IPS-18c (cell line): ENCODE results near the gene AGAP2.

Experiments used
- H3K4me3 ChIP-seq: 2 replicates; pipeline ENCODE4 v1.7.0; 2013; ENCODE audit warnings: low read depth, mild to moderate bottlenecking, low read length, moderate library complexity; ENCODE audit not compliant: insufficient read depth
- H3K9me3 ChIP-seq: one replicate; pipeline ENCODE4 v1.6.1; 2013; ENCODE audit warnings: mild to moderate bottlenecking, low read length, moderate library complexity; ENCODE audit not compliant: control insufficient read depth, insufficient read depth

Gene AGAP2

GRCh38 chr12:57758552-57759359, 20.2 kb upstream of the AGAP2 start:
- no peak overlapping the region for H3K4me3 ChIP-seq
- H3K9me3 ChIP-seq = no peaks in the 10 kb centered on the region

- Histone ChIP-seq H3K4me3 (no peak overlapping the region), H3K9me3 (no peaks in the 10 kb centered on the region)
Measured at GRCh38 chr12:57757771-57758170, 19.2 kb upstream of the AGAP2 start.

- H3K4me3 ChIP-seq = peak overlapping the region; percentile 52; the same call in 1 of the 2 replicates
- no peaks in the 10 kb centered on the region for H3K9me3 ChIP-seq
Measured at GRCh38 chr12:57756406-57757341, 18.1 kb upstream of the AGAP2 start.

- Histone ChIP-seq H3K4me3 (peak overlapping the region; percentile 52), H3K9me3 (no peaks in the 10 kb centered on the region)
Measured at GRCh38 chr12:57755454-57756372, 17.2 kb upstream of the AGAP2 start.

- Histone ChIP-seq H3K4me3 (peak overlapping the region; percentile 52), H3K9me3 (no peaks in the 10 kb centered on the region)
Measured at GRCh38 chr12:57755194-57755453, 16.6 kb upstream of the AGAP2 start.

GRCh38 chr12:57754411-57755193, 16.1 kb upstream of the AGAP2 start, which contains the start of gene MARCHF9:
TSS of gene MARCHF9 (plus strand) at chr12:57755103. CDS start at chr12:57755529, 426 bp downstream.
- Histone ChIP-seq H3K9me3 (no peaks in the 10 kb centered on the region), H3K4me3 (peak within 1 kb of the TSS; percentile 57)

- H3K9me3 ChIP-seq = no peaks in the 10 kb centered on the region
- H3K4me3 ChIP-seq = peak overlapping the region; percentile 57; the same call in 1 of the 2 replicates
Measured at GRCh38 chr12:57753756-57754337, 15.3 kb upstream of the AGAP2 start.

GRCh38 chr12:57752668-57753000, 14.1 kb upstream of the AGAP2 start:
- H3K9me3 ChIP-seq = no peaks in the 10 kb centered on the region
- H3K4me3 ChIP-seq = no peak overlapping the region; the same call in 1 of the 2 replicates

- no peaks in the 10 kb centered on the region for H3K9me3 ChIP-seq
- peak within 1 kb of the TSS; percentile 98 for H3K4me3 ChIP-seq
Measured at GRCh38 chr12:57751788-57752667, 13.5 kb upstream of the AGAP2 start, which contains the start of gene CDK4. TSS of gene CDK4 (minus strand) at chr12:57752310. CDS start at chr12:57751717, 593 bp downstream.

GRCh38 chr12:57751432-57751787, 12.9 kb upstream of the AGAP2 start:
- H3K4me3 ChIP-seq = peak overlapping the region; percentile 98
- H3K9me3 ChIP-seq = no peaks in the 10 kb centered on the region

- Histone ChIP-seq H3K4me3 (peak overlapping the region; percentile 98), H3K9me3 (no peaks in the 10 kb centered on the region)
Measured at GRCh38 chr12:57750561-57751431, 12.3 kb upstream of the AGAP2 start.

GRCh38 chr12:57749061-57749460, 10.5 kb upstream of the AGAP2 start:
- Histone ChIP-seq H3K9me3 (no peaks in the 10 kb centered on the region), H3K4me3 (no peak overlapping the region)

- no peaks in the 10 kb centered on the region for H3K9me3 ChIP-seq
- peak overlapping the region; percentile 68; the same call in 1 of the 2 replicates for H3K4me3 ChIP-seq
Measured at GRCh38 chr12:57746025-57746424, 7.5 kb upstream of the AGAP2 start.

- Histone ChIP-seq H3K4me3 (peak overlapping the region; percentile 68), H3K9me3 (no peaks in the 10 kb centered on the region)
Measured at GRCh38 chr12:57745485-57745881, 6.9 kb upstream of the AGAP2 start.
